Neural cell (in vitro differentiated cells): ENCODE data around the gene ENKD1. TPM values are rescaled to one million over a fixed set of nuclear protein-coding genes. Genes with fewer than 3 reads are reported as not detected.

ENCODE experiments used
- H2AFZ ChIP-seq: fragments of 200-600, 300-800 bp; sonication (generic), shearing (Covaris generic); 2 replicates; pipeline ENCODE4 v1.6.0; 2014; ENCODE audit warnings: low read depth, mild to moderate bottlenecking, antibody characterized with exemption, low read length, moderate library complexity
- H3F3A ChIP-seq: fragments of 200-600 bp; shearing (Covaris generic); 2 replicates; pipeline ENCODE4 v1.6.1; 2016; ENCODE audit warnings: mild to moderate bottlenecking, moderate library complexity, mixed read lengths, antibody characterized with exemption, low read length; ENCODE audit not compliant: insufficient read depth, poor library complexity, severe bottlenecking
- H3K27ac ChIP-seq: fragments of 200-600, 300-800 bp; sonication (generic), shearing (Covaris generic); 2 replicates; pipeline ENCODE4 v1.5.1; 2014; ENCODE audit warnings: mild to moderate bottlenecking, low read length, moderate library complexity
- H3K27me3 ChIP-seq: fragments of 300-800, 200-600 bp; sonication (generic), shearing (Covaris generic); 2 replicates; pipeline ENCODE4 v1.6.0; 2014; ENCODE audit warnings: mild to moderate bottlenecking, low read depth, low read length, moderate library complexity; ENCODE audit not compliant: insufficient read depth
- H3K36me3 ChIP-seq: fragments of 300-800, 200-600 bp; sonication (generic), shearing (Covaris generic); 2 replicates; pipeline ENCODE4 v1.5.1; 2014; ENCODE audit warnings: mild to moderate bottlenecking, antibody characterized with exemption, low read length, moderate library complexity; ENCODE audit not compliant: insufficient read depth
- H3K4me2 ChIP-seq: fragments of 300-800, 200-600 bp; sonication (generic), shearing (Covaris generic); 2 replicates; pipeline ENCODE4 v1.6.0; 2014; ENCODE audit warnings: mild to moderate bottlenecking, low read length
- H3K4me3 ChIP-seq: fragments of 300-800, 200-600 bp; sonication (generic), shearing (Covaris generic); 2 replicates; pipeline ENCODE4 v1.5.1; 2014; ENCODE audit warnings: mild to moderate bottlenecking, low read length, moderate library complexity
- H3K79me2 ChIP-seq: fragments of 200-600 bp; shearing (Covaris generic); replicated peaks from 2 replicates; pipeline ENCODE4 v1.6.0; 2014; ENCODE audit warnings: mild to moderate bottlenecking, low read length, moderate library complexity; ENCODE audit not compliant: insufficient read depth
- H3K9ac ChIP-seq: fragments of 300-800, 200-600 bp; sonication (generic), shearing (Covaris generic); 2 replicates; pipeline ENCODE4 v1.6.1; 2016; ENCODE audit warnings: mild to moderate bottlenecking, low read length, mixed read lengths
- H3K9me2 ChIP-seq: fragments of 200-600 bp; shearing (Covaris generic); 2 replicates; pipeline ENCODE4 v1.6.1; 2016; ENCODE audit warnings: mild to moderate bottlenecking, low read length, mixed read lengths; ENCODE audit not compliant: insufficient read depth
- H3K9me3 ChIP-seq: fragments of 200-600, 300-800 bp; sonication (generic), shearing (Covaris generic); 2 replicates; pipeline ENCODE4 v1.6.1; 2016; ENCODE audit warnings: mild to moderate bottlenecking, mixed run types, low read length, moderate library complexity, mixed read lengths
- H4K20me1 ChIP-seq: fragments of 200-600 bp; shearing (Covaris generic); 2 replicates; pipeline ENCODE4 v1.6.1; 2016; ENCODE audit warnings: mild to moderate bottlenecking, mixed run types; ENCODE audit not compliant: insufficient read depth
- EP300 ChIP-seq: fragments of 450-650 bp; conservative IDR thresholded peaks from 2 replicates; pipeline ENCODE4 v1.6.1; 2014; ENCODE audit warnings: antibody characterized with exemption, mild to moderate bottlenecking, moderate library complexity; ENCODE audit not compliant: poor library complexity, severe bottlenecking
- EZH2 ChIP-seq: fragments of 200-600, 300-800 bp; shearing (Covaris generic), sonication (generic); IDR thresholded peaks from 2 replicates; pipeline ENCODE4 v1.6.1; 2014; ENCODE audit warnings: antibody characterized with exemption, low read length, borderline replicate concordance, mild to moderate bottlenecking; ENCODE audit not compliant: insufficient read depth, poor library complexity, severe bottlenecking
- MXI1 ChIP-seq: fragments of 450-650 bp; conservative IDR thresholded peaks from 2 replicates; pipeline ENCODE4 v1.6.1; 2014; ENCODE audit warnings: antibody characterized with exemption, mild to moderate bottlenecking; ENCODE audit not compliant: poor library complexity, severe bottlenecking
- POLR2AphosphoS5 ChIP-seq: IDR thresholded peaks from 2 replicates; pipeline ENCODE4 v1.6.1; 2012
- RAD21 ChIP-seq: fragments of 450-650 bp; conservative IDR thresholded peaks from 2 replicates; pipeline ENCODE4 v1.6.1; 2014; ENCODE audit warnings: antibody characterized with exemption, mild to moderate bottlenecking, moderate library complexity
- SMC3 ChIP-seq: fragments of 450-650 bp; conservative IDR thresholded peaks from 2 replicates; pipeline ENCODE4 v1.6.1; 2014; ENCODE audit warnings: antibody characterized with exemption, mild to moderate bottlenecking, moderate library complexity; ENCODE audit not compliant: poor library complexity
- TAF1 ChIP-seq: IDR thresholded peaks from 2 replicates; pipeline ENCODE4 v1.6.1; 2012; ENCODE audit warnings: low read depth
- polyA plus RNA-seq: library from polyadenylated mRNA; depleted of rRNA; stranded (reverse); fragments of >200 nt; gene quantifications from 2 replicates; pipeline ENCODE4 v1.2.3, GENCODE V29; 2014
- TF ChIP-seq, protein P1 (sequence below): fragments of 450-650 bp; IDR thresholded peaks from 2 replicates; pipeline ENCODE4 v1.5.1; 2014; ENCODE audit warnings: antibody characterized with exemption, mild to moderate bottlenecking, moderate library complexity; ENCODE audit not compliant: poor library complexity, severe bottlenecking
- TF ChIP-seq, protein P2 (sequence below): IDR thresholded peaks from 2 replicates; pipeline ENCODE4 v1.6.1; 2012; ENCODE audit warnings: borderline replicate concordance

Gene ENKD1
- polyA plus RNA-seq, 1 donor from 2014 or later, result 36.6 TPM

DNA sequence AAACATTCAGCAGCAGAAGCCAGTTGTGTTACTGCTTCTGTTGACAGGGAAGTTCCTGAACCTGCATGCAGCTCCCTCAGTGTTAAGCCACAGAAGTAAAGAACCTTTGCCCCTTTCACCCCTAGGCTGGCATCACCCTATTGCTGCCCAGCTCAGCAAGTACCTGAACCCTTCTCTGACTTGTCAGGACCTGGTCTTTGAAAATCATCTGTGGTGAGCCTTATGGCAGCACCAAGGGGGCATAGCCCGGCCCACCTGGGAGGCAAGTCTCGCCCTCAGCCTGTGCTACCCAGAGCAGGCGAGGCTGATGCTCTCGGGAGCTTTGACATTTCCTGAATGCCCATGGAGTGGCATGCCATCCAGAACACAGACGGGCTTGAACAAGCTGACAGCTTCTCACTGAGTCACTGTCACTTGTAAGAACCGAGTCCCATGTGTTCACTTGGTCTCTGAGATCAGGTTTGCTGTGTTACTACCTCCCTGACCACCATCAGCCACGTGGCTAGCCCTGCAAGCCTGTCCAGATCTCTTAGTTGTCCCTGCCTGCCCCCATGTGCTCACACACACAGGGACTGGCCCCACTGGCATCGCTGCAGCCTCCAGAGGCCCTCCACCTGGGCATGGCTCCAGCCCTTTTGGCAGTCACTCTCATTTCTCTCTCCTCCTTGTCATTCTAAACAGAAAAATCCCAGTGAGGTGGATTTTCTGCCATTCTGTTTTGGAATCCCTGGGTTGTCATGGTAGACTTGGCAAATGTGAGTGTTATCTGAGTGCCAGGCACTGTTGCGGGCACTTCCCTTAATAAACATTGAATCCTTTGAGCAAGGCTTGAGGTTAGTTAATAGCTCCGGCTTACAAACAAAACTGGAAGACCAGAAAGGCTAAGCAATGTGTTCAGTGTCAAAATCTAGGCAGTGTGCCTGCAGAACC, 24.5 kb downstream of the ENKD1 start:
- H3F3A ChIP-seq, result no peaks in the 10 kb centered on the region
- TF ChIP-seq SMC3 (no peak), EZH2 (no peak), EP300 (no peak), POLR2AphosphoS5 (no peak), TAF1 (no peak), MXI1 (no peak), RAD21 (no peak)
- TF ChIP-seq, protein P1, sequence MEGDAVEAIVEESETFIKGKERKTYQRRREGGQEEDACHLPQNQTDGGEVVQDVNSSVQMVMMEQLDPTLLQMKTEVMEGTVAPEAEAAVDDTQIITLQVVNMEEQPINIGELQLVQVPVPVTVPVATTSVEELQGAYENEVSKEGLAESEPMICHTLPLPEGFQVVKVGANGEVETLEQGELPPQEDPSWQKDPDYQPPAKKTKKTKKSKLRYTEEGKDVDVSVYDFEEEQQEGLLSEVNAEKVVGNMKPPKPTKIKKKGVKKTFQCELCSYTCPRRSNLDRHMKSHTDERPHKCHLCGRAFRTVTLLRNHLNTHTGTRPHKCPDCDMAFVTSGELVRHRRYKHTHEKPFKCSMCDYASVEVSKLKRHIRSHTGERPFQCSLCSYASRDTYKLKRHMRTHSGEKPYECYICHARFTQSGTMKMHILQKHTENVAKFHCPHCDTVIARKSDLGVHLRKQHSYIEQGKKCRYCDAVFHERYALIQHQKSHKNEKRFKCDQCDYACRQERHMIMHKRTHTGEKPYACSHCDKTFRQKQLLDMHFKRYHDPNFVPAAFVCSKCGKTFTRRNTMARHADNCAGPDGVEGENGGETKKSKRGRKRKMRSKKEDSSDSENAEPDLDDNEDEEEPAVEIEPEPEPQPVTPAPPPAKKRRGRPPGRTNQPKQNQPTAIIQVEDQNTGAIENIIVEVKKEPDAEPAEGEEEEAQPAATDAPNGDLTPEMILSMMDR, result no peak
- TF ChIP-seq, protein P2, sequence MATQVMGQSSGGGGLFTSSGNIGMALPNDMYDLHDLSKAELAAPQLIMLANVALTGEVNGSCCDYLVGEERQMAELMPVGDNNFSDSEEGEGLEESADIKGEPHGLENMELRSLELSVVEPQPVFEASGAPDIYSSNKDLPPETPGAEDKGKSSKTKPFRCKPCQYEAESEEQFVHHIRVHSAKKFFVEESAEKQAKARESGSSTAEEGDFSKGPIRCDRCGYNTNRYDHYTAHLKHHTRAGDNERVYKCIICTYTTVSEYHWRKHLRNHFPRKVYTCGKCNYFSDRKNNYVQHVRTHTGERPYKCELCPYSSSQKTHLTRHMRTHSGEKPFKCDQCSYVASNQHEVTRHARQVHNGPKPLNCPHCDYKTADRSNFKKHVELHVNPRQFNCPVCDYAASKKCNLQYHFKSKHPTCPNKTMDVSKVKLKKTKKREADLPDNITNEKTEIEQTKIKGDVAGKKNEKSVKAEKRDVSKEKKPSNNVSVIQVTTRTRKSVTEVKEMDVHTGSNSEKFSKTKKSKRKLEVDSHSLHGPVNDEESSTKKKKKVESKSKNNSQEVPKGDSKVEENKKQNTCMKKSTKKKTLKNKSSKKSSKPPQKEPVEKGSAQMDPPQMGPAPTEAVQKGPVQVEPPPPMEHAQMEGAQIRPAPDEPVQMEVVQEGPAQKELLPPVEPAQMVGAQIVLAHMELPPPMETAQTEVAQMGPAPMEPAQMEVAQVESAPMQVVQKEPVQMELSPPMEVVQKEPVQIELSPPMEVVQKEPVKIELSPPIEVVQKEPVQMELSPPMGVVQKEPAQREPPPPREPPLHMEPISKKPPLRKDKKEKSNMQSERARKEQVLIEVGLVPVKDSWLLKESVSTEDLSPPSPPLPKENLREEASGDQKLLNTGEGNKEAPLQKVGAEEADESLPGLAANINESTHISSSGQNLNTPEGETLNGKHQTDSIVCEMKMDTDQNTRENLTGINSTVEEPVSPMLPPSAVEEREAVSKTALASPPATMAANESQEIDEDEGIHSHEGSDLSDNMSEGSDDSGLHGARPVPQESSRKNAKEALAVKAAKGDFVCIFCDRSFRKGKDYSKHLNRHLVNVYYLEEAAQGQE, result no peak
- H3K4me2 ChIP-seq, result no peak overlapping the region
- H3K36me3 ChIP-seq, result no peaks in the 10 kb centered on the region
- peaks cover 28% of the 10 kb centered on the region for H3K27me3 ChIP-seq
- no peak overlapping the region for H3K27ac ChIP-seq
- no peaks in the 10 kb centered on the region for H3K79me2 ChIP-seq
- H3K9ac ChIP-seq, result no peak overlapping the region
- no peaks in the 10 kb centered on the region for H3K9me3 ChIP-seq
- no peaks in the 10 kb centered on the region for H4K20me1 ChIP-seq
- no peak overlapping the region for H3K4me3 ChIP-seq
- no peak overlapping the region for H2AFZ ChIP-seq
- no peaks in the 10 kb centered on the region for H3K9me2 ChIP-seq

DNA sequence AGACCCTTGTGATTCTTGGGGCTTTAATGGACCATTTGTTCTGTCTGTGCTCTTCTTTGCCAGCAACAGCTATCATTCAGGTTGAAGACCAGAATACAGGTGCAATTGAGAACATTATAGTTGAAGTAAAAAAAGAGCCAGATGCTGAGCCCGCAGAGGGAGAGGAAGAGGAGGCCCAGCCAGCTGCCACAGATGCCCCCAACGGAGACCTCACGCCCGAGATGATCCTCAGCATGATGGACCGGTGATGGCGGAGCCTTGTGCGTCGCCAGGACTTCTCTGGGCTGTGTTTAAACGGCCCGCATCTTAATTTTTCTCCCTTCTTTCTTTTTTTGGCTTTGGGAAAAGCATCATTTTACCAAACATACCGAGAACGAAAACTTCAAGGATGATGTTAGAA, 28.9 kb downstream of the ENKD1 start:
- no peaks in the 10 kb centered on the region for H3K36me3 ChIP-seq

More for the DNA sequence above, 28.9 kb downstream of the ENKD1 start:
- Histone ChIP-seq H3K4me3 (no peak overlapping the region), H3K9me2 (no peaks in the 10 kb centered on the region), H3K4me2 (no peak overlapping the region), H2AFZ (no peak overlapping the region), H3K9me3 (no peaks in the 10 kb centered on the region), H4K20me1 (no peaks in the 10 kb centered on the region), H3K79me2 (no peaks in the 10 kb centered on the region), H3K9ac (no peak overlapping the region), H3K27me3 (no peaks in the 10 kb centered on the region), H3K27ac (no peak overlapping the region), H3F3A (no peaks in the 10 kb centered on the region)
- TF ChIP-seq MXI1 (no peak), EP300 (no peak), EZH2 (no peak), POLR2AphosphoS5 (no peak), TAF1 (no peak), RAD21 (no peak), SMC3 (no peak)
- TF ChIP-seq, protein P2, result no peak
- TF ChIP-seq, protein P1, result no peak
